NCI-H2081 treated with DMSO at 0.1 percent for 48 hours (cell line): ENCODE measurements around the gene PAX5.

ENCODE experiments used
- DNase-seq: peaks from one replicate; lab custom pipeline; 2025; lab: John Stamatoyannopoulos, UW

Gene PAX5

DNA sequence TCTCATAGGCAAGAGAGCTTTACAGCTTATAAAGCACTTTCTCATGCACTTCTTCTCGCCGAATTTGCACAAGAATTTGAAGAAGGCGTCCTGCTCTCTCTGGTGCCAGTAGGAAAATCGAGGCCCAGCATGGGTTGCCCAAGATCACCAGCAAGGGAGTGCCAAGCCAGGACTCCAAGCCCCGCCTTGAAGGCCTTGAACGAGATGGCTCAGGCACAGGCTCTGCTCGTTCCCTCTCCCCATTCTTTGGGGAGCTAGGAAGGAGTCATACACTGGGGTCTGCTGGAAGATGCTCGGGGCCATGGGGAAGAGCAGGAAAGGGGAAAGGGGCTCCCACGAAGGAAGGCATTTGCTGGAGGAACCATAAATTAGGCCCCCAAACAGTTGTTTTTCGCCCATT, 46.7 kb downstream of the PAX5 start:
- no peak for DNase-seq

GRCh38 chr9:36986468-36987408, 47.3 kb downstream of the PAX5 start:
- no peak for DNase-seq

DNA sequence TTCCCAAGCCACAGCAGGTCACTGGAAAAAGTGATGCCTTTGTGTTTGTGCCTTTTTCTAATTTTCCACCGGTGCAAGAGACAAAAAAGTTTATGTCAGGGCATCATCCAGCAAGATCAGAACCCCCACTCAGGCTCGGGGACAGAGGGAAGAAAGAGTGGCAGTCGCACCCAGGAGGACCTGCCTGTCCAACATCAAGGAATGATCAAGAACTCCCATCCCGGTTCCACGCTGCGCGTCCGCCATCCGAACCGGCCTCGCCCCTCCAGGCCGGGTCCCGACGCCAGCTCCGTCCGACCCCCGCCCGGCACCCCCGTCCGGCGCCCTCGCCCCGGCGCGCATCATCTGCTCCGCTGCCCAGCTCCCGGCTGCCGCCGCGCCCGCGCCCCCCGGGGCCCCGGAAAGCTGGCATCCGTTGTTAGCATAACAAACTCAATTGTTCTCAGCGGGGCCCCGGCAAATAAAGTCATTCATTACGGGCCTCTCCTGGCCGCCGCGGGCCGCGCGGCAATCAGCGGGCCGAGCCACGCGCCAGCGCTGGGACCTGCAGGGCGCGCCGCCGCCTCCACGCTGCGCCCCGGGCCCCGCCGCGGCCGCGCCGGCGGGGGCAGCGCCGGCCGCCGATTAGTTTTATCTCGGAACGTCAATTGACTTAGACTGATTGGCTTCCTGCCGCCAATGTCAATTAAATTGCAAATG, 48.1 kb downstream of the PAX5 start:
- DNase-seq, result no peak

- no peak for DNase-seq
Observed at GRCh38 chr9:36985061-36985768, 48.9 kb downstream of the PAX5 start.

GRCh38 chr9:36980148-36980974, 53.7 kb downstream of the PAX5 start:
- peak; percentile 90 for DNase-seq

- DNase-seq, result no peak
Observed at GRCh38 chr9:36976371-36977030, 57.6 kb downstream of the PAX5 start.

DNA sequence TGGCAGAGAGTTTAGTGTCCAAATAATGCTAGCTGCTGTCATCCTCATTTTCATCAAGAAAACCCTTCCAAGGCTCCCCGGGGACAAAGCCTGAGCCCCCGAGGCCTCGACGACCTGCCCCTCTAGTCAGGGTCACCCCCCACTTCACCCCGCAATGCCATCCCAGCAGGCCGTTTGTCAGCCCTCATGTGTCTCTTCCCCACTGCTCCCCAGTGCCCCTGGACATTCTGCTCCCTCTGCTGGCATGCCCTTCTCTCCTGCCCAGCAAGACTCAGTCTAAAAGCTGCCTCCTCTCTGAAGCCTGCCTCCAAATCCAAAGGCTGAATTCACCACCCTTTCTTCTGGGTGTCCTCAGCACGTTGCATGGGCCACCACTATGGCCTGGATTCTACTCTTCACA, 59.3 kb downstream of the PAX5 start:
- no peak for DNase-seq

- DNase-seq, result no peak
Observed at GRCh38 chr9:36971935-36972488, 62.1 kb downstream of the PAX5 start.

GRCh38 chr9:36970007-36970888, 63.8 kb downstream of the PAX5 start:
- no peak for DNase-seq

DNA sequence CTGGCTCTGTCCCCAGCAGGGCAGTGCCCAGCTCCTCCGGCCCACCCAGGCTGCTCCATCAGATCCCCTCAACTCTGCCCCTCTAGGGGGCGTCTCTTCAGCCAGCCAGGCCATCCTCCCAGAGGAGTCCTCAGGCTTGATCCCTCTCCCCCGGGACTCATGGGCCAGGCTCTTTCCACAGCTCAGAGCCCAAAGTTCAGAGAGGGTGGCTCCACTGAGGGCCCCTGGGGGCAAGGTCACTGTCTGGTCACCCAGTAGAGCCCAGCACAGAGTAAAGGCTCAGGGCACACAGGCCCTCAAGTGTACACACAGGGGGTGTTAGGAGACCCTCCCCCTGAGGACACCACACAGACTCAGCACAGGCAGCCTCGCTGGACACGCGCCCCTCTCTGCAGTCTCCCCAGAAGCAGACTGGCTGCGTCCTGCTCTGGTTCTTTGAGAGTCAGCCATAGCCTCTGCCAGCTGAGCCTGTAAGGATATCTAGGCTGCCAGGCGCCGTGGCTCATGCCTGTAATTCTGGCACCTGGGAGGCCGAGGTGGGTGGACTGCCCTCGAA, 64.8 kb downstream of the PAX5 start:
- DNase-seq, result no peak

DNA sequence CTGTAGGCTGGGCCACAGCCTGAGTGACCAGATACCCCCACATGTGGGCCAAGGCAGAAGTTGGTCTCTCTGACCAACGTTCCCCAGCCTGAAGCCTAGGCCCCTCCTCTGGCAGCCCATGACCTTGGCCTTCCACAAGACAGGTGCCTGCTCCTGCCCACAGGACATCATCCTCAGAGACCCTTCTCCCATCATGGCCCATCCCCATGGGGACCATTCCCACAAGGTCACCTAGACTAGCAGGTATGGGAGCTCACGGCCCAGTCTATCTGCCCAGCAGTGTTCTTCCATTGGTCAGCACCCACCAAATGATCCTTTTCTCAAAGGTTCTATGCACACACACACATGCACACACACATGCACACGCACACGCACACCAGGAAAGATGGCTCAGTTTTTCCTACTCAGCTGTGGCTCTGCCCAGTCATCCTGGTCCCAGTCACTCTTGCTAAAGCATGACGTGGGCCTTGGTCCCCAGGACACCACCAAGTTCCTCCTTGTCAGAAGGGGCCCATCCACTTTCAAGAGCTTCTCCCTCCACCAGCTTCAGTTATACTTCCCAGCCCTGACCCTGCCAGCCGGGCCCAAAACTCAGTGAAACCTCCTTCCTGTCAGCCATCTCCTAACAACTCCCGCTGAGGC, 65.4 kb downstream of the PAX5 start:
- DNase-seq, result no peak

DNA sequence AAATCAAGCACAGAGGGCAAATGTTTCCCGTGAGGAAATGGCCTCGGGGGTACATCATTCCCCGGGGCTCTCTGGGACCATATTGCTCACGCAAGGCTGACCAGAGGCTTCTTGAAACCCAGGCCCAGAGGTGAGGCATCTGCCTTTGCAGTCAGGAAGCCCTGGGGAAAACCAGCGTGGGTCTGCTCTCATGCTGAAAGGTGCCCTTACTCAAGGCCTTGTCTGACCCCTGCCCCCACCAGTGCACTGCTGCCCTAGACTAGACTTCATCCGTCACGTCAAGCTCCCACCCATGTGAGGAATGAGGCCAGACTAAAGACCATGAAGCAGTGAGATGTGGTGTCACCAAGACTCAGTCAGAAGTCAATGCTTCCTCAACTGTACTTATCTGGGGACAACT, 66.1 kb downstream of the PAX5 start:
- no peak for DNase-seq

DNA sequence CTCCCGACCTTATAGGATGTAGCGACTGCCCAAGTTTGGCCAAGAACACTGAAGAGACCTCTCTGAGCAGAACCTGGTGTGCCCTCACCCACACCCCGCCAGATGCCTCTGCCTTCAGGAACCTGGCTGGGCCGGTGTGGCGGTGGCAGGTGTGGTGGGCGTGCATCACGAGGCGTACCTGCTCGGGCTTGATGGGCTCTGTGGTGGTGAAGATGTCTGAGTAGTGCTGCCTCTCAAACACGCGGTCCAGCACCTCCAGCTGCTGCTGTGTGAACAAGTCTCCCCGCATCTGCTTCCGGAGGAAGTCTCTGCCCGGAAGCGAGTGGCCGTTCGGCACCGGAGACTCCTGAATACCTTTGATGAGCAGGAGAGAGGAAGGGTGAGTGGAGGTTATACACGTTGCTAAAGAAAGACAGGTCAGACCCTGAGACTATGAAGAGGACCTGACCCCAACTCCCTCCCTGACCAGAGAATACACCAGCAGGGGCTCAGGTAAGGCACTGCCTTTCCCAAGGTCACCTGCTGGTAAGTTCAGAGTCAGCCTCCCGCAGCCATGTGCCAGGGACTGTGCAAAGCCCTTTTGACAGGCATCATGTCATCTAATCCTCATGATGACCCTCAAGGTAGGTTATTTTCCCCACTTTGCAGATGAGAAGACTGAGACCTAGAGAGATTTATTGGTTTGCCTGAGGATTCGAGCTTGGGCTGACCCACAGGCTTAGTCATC, 67.5 kb downstream of the PAX5 start:
- DNase-seq, result no peak

GRCh38 chr9:36964791-36965190, 69.3 kb downstream of the PAX5 start:
- DNase-seq, result no peak

GRCh38 chr9:36963346-36963745, 70.7 kb downstream of the PAX5 start:
- DNase-seq, result no peak

- DNase-seq, result no peak
Observed at GRCh38 chr9:36962691-36963090, 71.4 kb downstream of the PAX5 start.

DNA sequence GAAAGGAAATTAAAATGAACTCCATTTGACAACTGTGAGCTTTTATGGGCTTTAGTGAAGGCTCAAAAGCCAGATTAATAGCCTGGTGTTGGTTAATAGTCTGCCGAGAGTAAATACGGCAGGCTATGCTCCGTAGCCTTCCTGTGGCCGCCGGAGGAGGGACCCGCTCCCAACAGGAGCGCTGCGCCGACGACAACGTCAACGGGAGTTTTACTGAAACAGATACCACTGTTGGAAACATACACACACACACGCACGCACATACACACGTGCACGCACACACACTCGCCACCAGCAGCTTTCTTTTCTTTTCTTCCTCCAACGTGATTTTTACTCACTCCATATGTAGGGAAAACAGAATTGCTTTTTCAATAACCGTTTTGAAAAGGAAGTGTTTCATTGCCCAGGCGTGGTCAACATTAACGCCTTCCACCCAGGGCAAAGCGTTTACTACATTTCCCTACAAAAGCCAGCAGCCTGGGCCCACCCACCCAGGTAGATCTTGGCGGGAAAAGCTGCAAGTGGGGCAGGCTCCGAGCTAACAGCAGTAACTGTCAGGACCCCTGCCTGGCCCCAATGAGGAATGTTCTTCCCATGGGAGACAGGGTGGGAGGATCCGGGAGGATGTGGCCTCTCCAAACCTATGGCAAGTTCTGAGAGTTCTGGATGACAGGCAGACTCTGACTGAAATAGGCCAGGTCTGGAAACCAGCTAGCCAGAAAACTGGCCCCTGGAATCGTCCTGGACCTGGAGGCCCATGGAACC, 72.3 kb downstream of the PAX5 start:
- no peak for DNase-seq

DNA sequence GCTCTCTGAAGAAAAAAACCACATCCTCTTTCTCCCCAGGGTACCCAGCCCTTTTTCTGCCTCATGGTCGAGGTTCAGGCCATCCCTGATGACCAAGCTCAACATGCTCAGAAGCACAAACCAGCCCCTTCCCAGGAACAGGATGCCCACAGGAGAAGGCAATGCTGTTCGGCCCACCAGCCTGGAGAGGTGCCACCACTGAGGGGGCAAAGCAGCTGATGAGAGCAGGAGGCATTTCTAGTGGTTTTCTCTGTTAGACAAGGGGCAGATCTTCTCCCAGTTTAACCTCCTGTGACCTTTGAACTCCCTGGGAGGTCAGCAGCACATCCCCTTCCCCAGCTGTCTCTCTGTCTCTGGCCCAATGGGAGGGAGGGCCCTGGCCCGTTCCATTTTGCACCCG, 73.0 kb downstream of the PAX5 start:
- no peak for DNase-seq
